Measurements from ENCODE around the gene COL4A2. TPM values are rescaled to one million over a fixed set of nuclear protein-coding genes. Genes with fewer than 3 reads are reported as not detected.

COL4A2 gene
- total and polyA plus RNA-seq, 4 donors: 8.0 to 45.2 (median 40.3) TPM

GRCh38 chr13:110360598-110360997 is 53.5 kb downstream of the COL4A2 start:
- Histone ChIP-seq H3K4me1 (ENCODE audit: control insufficient read depth in 4 of 4, insufficient read depth in 4 of 4, low read length in 3 of 4) (no peaks in the 10 kb centered on the region), H3K9ac (ENCODE audit: low read depth in 1 of 2, low read length in 2 of 2) (no peak overlapping the region), H3K4me3 (ENCODE audit: low read depth in 1 of 3, low read length in 3 of 3) (no peak overlapping the region), H3K27ac (ENCODE audit: low read depth in 1 of 2, low read length in 2 of 2) (no peak overlapping the region), H3K27me3 (ENCODE audit: control insufficient read depth in 4 of 4, insufficient read depth in 4 of 4, low read length in 3 of 4) (peaks cover 0 to 2% (median 0%) of the 10 kb centered on the region in 4 donors), H3K9me3 (ENCODE audit: control insufficient read depth in 4 of 4, low read length in 3 of 4) (no peaks in the 10 kb centered on the region), H3K36me3 (ENCODE audit: control insufficient read depth in 4 of 4, insufficient read depth in 3 of 4, low read depth in 1 of 4, low read length in 3 of 4) (no peaks in the 10 kb centered on the region)
- 66% methylated on average over 11 of the region's 11 CpGs for WGBS
- no peak for DNase-seq (ENCODE audit: low spot score)
- TF ChIP-seq YY1 (IDR thresholded peaks at IDR 0.05) (no peak), RXRA (IDR thresholded peaks at IDR 0.05) (no peak), HNF4G (IDR thresholded peaks at IDR 0.05) (no peak), ATF3 (IDR thresholded peaks at IDR 0.05) (no peak), EGR1 (IDR thresholded peaks at IDR 0.05; ENCODE audit: low read depth in 2 of 2) (no peak), MAX (IDR thresholded peaks at IDR 0.05) (no peak), FOXA1 (IDR thresholded peaks at IDR 0.05) (no peak), FOXA2 (IDR thresholded peaks at IDR 0.05) (no peak), TAF1 (conservative IDR thresholded peaks at IDR 0.05) (no peak), JUND (IDR thresholded peaks at IDR 0.05) (no peak), ZBTB33 (IDR thresholded peaks at IDR 0.05) (no peak), NR2F2 (IDR thresholded peaks at IDR 0.05) (no peak), REST (IDR thresholded peaks at IDR 0.05) (no peak)

GRCh38 chr13:110361365-110361911 is 54.4 kb downstream of the COL4A2 start:
- 66% methylated on average over 10 of the region's 10 CpGs for WGBS
- no peak for DNase-seq (ENCODE audit: low spot score)
- H3K36me3 ChIP-seq (ENCODE audit: control insufficient read depth in 4 of 4, insufficient read depth in 3 of 4, low read depth in 1 of 4, low read length in 3 of 4): no peaks in the 10 kb centered on the region

More at GRCh38 chr13:110361365-110361911, 54.4 kb downstream of the COL4A2 start:
- Histone ChIP-seq H3K4me3 (ENCODE audit: low read depth in 1 of 3, low read length in 3 of 3) (no peak overlapping the region), H3K4me1 (ENCODE audit: control insufficient read depth in 4 of 4, insufficient read depth in 4 of 4, low read length in 3 of 4) (no peaks in the 10 kb centered on the region), H3K9me3 (ENCODE audit: control insufficient read depth in 4 of 4, low read length in 3 of 4) (no peaks in the 10 kb centered on the region), H3K9ac (ENCODE audit: low read depth in 1 of 2, low read length in 2 of 2) (no peak overlapping the region), H3K27me3 (ENCODE audit: control insufficient read depth in 4 of 4, insufficient read depth in 4 of 4, low read length in 3 of 4) (no peaks in the 10 kb centered on the region), H3K27ac (ENCODE audit: low read depth in 1 of 2, low read length in 2 of 2) (peak overlapping the region; percentile 32 to 42)
- TF ChIP-seq RXRA (IDR thresholded peaks at IDR 0.05) (peak in 1 of 2 donors; percentile 22), YY1 (IDR thresholded peaks at IDR 0.05) (no peak), FOXA1 (IDR thresholded peaks at IDR 0.05) (no peak), RAD21 (IDR thresholded peaks at IDR 0.05) (peak in 1 of 2 donors; percentile 6), HNF4G (IDR thresholded peaks at IDR 0.05) (no peak), GABPA (IDR thresholded peaks at IDR 0.05 in 1 of 2, conservative IDR thresholded peaks at IDR 0.05 in 1 of 2) (no peak), REST (IDR thresholded peaks at IDR 0.05) (peak; percentile 31)

Data from liver (tissue), 9 donors.